ENCODE measurements around the gene GAS7.

GRCh38 chr17:9991796-9992195 lies 206.6 kb downstream of the GAS7 start:
- no peak for TF ChIP-seq POLR2A (IDR thresholded peaks at IDR 0.05)
- no peak for TF ChIP-seq CTCF (IDR thresholded peaks at IDR 0.05)
- no peak for TF ChIP-seq EP300 (IDR thresholded peaks at IDR 0.05)
